GM21381 (cell line): ENCODE results near the gene CERS3.

Source experiments
- ATAC-seq: cut with Tn5 transposase; IDR thresholded peaks from one replicate; pipeline ENCODE4 v1.9.1; 2021; ENCODE audit warnings: mild to moderate bottlenecking, moderate library complexity; ENCODE audit not compliant: unreplicated experiment

Gene CERS3

DNA sequence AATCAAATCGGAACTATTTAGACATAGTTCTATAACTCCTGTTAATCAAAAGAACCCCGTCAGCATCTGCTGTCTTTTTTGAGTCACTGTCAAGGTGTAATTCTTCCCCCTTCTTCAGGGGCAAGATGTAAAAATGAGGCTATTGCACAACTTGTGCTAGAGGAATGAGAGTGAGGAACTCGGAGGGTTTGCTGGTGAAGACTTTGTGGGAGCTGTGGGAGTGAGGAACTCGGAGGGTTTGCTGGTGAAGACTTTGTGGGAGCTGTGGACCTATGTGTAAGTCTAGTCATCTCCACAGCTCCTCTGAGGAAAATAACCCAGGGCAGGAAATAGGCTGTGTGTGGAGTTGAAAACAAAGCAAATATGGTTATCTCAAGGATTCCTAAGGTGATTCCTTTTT, 2.5 kb upstream of the CERS3 start:
- ATAC-seq, result no peak

DNA sequence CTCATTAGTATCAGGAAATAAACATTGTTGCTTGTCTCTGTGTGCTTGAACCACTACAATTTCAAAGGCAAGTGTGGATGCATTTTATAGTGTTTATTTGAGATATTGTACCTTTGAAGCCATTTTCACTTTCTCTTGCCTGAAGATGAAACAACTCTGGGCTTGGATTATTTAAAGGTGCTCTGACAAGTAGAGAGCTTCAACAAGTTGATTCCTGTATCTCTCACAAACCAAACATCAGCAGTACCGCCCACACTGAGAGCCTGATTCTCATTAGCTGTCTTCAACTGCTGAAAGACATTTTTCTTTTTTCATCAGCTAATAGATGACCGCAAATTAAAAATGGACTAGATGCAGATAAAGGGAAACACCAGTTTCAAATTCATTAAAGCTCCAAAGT, 806 bp upstream of the CERS3 start:
- ATAC-seq, result no peak

DNA sequence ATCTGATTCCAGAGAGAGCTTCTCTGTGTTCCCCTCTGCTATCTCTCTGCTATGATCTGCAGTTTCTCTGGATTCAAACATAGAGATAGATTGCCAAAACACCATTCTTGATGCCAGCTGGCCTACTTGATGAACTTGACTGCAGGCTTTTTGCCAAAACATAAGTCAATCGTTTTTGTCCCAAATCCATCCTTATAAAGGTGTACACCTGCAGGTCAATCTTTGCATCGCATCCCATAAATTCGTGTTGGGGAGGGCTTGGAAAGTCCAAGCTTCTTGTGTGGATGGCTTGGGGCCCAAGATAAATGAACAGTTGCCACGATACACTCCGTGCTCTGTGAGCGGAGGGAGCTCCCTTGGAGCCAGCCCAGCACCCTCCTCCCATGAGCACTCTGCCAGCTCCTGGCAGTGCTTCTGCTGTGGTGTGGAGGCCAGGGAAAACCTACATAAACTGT, 2.7 kb downstream of the CERS3 start:
- ATAC-seq, result no peak

DNA sequence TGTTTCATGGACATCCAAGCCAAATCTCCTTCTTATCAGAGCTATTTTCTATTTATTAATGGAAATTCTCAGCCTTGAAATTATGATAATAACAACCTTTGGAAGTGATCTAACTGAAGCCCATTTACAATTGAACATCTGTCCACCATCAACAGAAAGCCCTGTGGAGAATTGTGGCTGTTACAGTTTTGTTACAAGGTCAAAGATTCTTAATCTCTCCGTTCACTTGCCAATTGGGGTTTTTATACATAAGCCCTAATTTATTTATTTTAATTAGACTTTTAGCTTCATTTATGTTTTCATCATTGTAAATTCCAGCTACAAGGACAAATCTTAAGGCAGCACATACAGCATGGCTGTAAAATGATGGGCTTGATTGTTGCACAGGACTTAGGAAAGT, 3.3 kb downstream of the CERS3 start:
- no peak for ATAC-seq

DNA sequence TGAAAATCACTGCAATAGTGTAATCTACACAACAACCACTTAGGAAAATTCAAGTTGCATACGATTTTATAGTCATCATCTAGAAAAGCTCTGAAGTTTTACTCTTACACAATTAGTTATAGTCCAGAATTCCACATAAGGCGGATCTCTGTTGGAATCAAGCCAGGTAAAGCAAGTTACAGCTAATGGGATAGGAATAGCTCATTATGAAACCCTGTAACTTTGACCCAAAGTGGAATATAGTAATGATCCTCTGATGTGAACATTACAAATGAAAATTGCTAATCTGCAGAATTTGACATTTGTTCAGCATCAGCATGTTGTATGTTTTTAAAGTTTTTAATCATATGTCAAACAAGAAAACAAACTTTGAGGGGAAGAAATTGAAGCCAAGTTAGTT, 4.4 kb downstream of the CERS3 start:
- ATAC-seq, result no peak

DNA sequence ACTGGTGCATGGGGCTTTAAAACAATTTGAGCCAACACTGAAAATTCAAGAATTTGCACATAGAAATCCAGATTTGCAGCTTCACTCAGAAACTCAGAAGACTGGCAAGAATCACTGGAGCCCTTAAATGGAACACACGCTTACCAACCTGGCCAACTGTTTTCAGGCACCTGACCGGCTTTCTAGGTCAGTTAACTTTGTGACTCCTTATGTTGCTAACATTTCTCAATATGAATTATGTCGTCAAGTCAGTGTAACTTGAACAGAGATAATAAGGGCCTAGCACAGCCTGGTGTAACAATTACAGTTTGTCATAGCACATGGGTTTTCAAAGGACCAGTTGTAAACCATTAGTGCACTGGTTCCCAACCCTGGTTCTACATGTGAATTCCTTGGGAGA, 6.8 kb downstream of the CERS3 start:
- ATAC-seq, result no peak

DNA sequence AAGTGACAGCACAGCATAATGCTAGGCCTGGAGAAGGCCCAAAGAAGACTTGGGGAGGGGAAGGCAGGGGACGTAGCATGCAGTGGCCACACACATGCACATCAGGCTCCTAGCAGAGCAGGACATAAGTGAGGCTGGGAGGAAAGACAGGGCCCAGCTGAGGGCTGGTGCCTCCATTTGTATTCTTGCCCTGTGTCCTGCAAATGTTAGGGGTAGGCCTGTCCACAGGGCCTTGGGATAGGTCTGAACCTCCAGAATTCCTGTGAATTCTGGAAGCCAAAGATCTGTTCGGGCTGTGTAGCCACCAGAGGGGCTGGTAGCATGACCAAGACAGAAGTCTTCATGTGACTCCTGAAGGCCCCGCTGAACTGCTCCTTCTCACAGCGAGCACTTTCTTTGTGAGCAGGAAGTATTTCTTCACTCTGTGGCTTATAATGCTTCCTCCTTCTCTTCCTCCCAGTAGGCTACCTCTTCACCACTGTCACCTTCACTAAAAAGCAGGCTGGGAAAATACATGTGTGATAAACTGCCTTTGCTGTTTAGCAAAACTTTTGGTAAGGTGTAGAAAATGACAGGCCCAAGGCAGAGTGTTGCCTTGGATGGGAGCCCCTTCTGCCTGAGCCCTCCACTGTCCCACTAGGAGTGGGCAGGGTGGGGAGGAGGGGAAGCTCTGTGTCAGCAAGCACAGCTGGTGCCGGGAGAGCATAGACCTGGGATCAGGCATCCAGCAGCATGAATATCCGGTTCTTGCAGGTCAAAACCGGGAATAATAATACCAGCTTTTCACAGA, 8.4 kb downstream of the CERS3 start:
- ATAC-seq, result no peak

DNA sequence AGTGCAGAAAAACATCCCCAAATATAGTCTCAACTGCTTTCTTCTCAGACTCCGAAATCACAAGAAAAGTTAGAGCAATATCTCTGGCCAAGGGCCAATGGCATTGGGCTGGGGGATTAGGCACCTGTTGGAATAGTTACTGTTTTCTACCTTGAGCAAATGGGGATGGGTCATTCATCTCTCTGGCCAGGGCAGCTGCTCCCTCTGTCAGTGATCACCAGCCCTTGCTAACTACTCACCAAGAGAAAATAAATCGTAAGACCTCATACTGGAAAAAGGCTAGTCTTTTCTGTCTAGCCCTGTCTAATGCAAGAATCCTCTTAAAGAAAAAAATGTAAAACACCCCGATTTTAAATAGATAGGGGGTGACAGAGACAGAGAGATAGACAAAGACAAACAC, 10.9 kb downstream of the CERS3 start:
- ATAC-seq, result no peak

DNA sequence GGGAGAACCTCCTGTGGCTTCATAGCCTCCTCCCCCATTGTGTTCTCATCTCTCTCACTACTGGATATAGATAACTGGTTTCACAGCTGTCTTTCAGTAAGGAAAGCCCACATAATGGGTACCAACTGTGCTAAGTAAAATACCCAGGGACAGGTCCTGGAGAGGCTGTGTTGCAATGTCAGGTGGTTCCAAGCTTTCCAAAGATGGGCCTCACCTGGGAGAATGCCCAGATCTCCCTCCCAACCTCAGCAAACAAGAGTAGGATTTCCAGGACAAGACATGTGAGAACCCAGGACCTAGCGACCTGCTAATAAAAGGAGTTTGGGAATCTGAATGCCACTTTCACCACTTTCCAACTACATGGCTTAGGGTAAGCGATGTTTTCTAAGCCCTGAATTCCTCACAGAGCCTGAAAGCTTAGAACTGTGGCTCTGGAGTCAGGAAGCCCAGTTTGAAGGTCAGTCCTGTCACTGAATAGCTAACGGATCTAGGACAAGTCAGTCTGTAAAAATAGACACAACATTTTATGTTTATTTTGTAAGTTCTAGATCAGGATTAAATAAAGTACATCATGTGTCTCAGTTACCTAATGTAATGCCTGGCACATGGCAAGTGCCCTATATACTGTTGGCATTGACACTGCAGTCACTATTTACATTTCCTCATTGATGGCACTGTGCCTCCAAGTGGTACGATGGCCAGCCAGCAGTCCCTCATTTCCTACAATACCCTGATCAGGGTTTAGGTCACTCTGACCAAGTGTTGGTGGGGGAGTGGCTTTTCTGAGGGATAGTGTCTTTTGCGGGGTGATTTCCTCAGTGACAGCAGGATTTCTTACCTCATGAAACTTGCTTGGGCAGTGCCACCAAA, 11.9 kb downstream of the CERS3 start:
- ATAC-seq, result no peak

DNA sequence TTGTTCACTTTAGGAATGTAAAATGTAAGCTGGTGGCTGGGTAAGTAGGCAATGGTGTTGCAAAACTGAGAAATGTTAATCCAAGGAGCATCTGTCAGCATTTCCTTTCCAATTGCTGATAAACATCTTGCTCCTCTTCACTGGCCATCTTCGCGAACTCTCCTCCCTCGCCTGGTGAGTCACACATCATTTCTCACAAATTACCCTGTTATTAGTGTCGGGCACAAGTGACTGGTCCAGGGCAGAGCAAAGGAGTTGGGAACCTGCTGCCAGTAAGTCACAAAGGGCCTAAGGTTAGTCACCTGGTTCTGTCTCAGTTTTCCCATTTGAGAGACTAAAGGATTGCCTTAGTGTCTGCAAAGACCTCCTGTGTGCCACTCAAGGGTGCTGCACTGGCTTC, 13.0 kb downstream of the CERS3 start:
- no peak for ATAC-seq

DNA sequence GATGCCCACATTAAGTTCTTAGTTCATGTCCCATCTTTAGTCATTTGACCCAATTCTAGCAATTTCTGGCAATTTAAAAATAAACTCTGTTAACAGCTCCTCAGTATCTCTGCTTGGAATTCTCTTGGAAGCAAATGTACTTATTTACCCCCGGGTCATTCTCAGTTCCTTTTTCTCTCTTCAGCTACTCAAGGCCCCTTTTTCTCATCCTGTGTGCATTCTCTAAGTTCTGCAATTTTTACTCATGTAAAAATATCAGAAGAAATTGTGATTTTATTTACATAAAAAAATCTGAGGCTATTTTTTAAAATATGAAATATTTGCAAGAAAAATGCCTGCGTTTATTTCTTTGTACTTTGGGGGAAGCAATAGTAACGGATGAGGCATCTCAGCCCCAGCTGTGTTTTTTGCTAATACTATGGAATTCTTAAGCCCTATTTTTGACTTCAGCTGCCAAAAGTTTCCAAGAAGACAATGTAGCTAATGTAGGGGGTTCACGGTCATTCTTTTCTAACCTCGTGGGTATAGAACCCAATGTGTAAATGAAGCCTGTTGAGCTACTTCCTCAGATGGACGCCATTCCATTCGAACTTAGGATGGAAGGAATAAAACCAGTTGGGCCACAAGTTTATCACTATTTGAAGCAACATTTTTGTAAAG, 20.0 kb downstream of the CERS3 start:
- ATAC-seq, result no peak

DNA sequence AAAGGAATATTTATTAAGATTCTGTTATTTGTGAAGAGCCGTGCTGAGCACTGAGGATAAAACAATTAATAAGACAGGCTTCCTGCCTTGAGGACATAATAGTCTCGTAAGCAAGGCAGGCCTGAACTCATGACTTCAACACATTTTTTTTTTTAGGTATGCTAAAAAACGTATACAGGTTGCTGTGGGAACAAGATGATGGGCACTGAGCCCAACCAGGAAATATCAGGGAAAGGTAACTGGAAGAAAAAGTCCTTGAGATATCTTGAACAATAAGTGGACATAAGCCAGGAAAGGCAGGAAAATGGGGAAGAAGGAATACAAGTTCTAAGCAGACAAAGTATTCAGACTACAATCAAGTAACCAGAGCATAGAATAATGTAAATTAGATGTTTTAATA, 26.1 kb downstream of the CERS3 start:
- ATAC-seq, result no peak

DNA sequence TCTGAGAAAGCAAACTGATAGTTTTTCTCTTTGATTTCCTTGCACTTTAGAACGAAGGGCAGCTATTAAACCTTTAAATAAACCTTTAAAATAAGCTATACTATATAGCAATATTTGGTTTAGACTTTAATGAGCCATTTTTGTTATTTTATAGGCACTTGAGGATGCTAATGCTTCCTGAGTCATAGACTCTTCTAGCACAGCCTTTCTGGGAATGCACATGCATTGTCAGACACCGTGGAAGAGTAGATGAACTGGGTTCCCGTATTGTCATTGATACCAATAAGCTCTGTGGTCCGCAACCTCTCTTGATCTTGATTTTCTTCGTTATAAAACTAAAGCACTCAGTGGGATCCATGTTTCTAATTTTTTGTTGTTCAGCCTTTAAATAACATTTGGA, 27.6 kb downstream of the CERS3 start:
- no peak for ATAC-seq

DNA sequence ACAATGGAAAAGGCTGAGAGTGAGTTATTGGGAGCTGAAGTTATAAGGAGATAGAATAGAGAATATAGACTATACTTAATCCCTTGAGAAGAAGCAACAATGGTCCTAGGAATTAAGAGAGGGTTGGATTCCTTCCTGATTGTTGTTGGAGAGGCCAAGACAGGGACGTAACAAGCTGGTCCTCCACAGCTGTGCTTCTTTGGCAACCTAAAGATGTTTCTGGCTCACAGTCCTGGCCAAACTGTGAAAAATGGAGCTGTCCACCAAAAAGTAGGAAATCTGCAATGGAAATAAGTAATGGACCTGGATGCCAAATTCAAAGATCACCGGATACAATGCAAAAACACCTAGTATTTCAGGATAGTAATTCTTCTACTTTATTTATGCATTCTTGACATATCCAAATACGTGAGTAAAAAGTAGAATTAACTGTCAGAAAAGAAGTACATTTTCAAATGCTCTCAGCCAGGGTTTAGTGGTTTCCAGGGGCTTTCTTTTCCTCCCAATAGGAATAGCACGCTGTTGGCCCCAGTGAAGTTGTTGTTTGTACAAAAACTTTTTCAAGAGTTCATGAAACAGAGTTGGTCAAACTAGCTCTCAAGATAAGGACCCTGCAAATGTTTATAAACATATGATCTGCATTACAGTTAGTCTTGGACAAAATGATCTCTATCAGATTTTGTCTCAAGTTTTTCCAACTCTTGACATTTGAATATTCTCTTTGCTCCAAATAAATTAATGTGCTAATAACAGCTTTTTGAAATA, 28.3 kb downstream of the CERS3 start:
- no peak for ATAC-seq

DNA sequence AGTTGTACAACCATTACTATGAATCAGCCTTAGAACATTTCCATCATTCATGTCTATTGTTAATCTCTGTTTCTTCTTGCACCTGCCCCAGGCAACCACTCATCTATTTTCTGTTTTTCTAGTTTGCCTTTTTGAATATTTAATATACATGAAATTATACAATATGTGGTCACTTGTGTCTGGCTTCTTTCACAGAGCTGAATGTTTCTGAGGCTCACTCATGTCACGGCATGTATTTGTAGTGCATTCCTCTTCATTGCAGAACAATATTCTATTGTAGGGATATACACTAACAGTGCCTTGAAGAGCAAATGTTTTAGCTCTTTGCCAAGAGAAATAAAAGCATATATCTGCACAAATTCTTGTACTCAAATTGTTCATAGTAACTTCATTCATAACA, 32.9 kb downstream of the CERS3 start:
- ATAC-seq, result no peak

DNA sequence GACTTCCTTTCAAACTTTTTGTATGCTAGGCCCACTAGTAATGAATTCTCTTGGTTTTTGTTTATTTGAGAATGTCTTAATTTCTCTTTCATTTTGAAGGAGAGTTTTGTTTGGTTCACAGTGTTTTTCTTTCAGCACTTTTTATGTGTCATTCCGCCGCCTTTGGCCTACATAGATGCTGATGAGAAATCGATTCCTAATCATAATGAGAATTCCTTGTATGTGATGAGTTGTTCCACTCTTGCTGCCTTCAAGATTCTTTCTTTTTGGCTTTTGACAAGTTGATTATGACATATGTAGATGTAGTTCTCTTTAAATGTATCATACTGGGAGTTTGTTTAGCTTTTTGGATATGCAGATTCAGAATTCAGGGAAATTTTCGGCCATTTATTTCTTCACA, 35.5 kb downstream of the CERS3 start:
- no peak for ATAC-seq

DNA sequence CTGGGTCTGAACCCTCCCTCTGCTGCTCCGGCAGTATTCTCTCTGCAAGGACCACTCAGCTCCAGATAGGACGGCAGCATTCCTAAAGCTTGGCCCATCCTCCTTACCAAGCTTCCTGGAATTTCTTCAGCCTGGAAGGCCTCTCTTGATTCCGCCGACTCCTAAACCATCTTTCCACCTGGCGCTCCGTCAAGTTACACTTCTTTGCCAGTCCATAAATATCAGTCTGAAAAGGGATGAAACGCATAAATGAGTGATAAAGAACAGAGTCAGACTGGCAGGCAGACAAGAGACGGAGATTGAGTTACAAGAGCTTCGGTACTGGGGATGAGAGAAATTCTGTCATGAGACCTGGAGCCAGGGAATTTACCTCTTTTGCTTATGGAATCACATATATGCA, 44.3 kb downstream of the CERS3 start:
- ATAC-seq, result no peak

DNA sequence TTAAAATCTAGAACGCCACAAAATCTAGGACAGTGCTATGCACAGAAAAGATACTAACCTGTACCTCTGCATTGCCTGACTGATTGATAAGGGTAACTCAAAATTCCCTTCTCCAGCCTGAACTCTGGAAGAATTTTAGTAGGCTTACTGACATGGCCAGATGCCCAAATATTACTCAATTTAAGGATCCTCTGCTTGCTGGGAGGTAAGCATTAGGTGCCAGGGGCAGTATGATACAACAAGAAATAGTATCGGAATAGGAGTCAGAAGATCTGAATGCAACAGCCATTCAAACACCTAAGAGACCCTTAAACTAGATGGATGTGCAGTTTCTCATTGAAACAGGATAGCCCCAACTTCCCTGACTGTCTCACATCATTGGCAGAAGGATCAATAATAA, 45.4 kb downstream of the CERS3 start:
- ATAC-seq, result no peak

DNA sequence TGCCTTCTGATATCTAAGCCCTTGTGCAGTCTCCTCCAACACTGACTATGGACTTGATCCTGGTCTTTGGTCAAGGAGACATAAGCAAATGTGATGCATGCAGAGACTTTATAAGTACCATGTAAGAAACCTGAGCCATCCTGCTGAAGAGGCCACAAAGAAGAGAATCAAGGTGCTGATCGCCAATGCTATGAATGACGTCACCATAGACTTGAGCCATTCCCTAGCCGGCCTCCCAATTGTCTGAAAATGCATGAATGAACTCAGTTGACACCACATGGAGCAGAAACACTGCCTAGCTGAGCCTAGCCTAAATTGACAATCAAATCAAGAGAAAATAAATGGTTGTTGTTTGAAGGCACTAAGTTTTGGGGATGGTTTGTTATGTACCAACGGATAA, 51.9 kb downstream of the CERS3 start:
- ATAC-seq, result no peak

DNA sequence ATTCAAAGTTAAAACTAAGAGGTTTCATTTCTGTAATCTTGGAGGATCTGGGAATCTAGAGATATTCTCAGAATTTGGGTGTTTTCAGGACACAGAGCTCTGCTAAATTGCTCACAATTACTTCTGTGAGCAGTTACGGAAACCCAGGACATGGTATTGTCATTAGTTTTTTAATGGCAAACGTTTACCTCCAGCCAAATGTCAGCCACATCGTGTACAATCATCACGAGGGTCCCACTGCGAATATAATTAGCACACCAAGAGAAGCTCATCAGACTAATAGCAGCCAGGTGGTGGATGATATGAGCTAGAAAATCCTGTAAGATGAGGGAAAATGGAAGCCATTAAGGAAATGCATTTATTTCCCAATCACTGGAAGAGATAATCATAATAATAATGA, 56.0 kb downstream of the CERS3 start:
- no peak for ATAC-seq

DNA sequence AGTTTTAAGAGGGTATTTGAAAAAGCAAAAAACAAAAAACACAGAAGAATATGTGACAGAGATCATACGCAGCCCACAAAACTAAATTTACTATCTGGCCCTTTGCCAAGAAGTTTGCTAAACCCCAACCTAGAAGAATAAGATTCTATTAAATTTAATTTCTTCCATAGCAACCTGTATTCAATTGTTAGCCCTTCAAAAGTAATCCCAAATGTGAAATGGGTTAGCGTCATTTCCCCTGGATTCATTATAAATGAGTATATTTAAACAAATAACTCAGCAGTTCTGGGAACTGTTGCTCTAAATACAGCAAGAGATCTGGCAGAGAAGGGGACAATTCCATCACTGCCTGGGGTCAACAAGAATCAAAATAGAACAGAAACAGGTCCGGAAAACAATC, 56.8 kb downstream of the CERS3 start:
- ATAC-seq, result no peak
